ENCODE results near the gene KEAP1.
"Not testable (repeated sequence)": the region's sequence is repeated elsewhere in the genome, so short reads cannot be mapped to it uniquely, and the experiment has no call there.

DNA sequence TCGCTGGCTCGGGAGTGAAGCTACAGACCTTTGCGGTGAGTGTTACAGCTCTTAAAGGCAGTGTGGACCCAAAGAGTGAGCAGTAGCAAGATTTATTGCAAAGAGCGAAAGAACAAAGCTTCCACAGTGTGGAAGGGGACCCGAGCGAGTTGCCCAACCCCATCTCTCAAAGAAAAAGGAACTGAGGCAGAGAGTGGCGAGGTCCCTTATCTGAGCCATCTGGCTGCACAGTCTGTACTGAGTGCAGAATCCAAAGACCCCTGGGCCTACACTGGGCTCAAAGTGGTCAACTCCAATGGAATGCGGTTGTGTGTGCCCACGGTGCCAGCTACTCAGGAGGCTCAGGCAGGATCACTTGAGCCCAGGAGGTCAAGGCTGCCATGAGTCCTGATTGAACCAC lies 35.9 kb upstream of the KEAP1 start:
- not testable (repeated sequence) for TF ChIP-seq YY1 (IDR thresholded peaks at IDR 0.05; ENCODE audit: extremely low read depth, insufficient replicate concordance, low read depth, low read length); EZH2 (IDR thresholded peaks at IDR 0.05); POLR2A (IDR thresholded peaks at IDR 0.05; ENCODE audit: borderline replicate concordance, extremely low read depth, insufficient read depth, insufficient read length); POLR2AphosphoS5 (IDR thresholded peaks at IDR 0.05; ENCODE audit: low read depth, low read length); CEBPB (IDR thresholded peaks at IDR 0.05; ENCODE audit: low read depth); SIN3A (IDR thresholded peaks at IDR 0.05; ENCODE audit: low read depth); ZNF274 (IDR thresholded peaks at IDR 0.05; ENCODE audit: low read depth, low read length); RAD21 (IDR thresholded peaks at IDR 0.05; ENCODE audit: low read depth); REST (IDR thresholded peaks at IDR 0.05; ENCODE audit: low read depth); JUND (IDR thresholded peaks at IDR 0.05); EGR1 (IDR thresholded peaks at IDR 0.05; ENCODE audit: low read depth)
- TF ChIP-seq, protein P1, sequence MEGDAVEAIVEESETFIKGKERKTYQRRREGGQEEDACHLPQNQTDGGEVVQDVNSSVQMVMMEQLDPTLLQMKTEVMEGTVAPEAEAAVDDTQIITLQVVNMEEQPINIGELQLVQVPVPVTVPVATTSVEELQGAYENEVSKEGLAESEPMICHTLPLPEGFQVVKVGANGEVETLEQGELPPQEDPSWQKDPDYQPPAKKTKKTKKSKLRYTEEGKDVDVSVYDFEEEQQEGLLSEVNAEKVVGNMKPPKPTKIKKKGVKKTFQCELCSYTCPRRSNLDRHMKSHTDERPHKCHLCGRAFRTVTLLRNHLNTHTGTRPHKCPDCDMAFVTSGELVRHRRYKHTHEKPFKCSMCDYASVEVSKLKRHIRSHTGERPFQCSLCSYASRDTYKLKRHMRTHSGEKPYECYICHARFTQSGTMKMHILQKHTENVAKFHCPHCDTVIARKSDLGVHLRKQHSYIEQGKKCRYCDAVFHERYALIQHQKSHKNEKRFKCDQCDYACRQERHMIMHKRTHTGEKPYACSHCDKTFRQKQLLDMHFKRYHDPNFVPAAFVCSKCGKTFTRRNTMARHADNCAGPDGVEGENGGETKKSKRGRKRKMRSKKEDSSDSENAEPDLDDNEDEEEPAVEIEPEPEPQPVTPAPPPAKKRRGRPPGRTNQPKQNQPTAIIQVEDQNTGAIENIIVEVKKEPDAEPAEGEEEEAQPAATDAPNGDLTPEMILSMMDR (IDR thresholded peaks at IDR 0.05 in 2 of 3, conservative IDR thresholded peaks at IDR 0.05 in 1 of 3; ENCODE audit: borderline replicate concordance in 1 of 3, insufficient read depth in 1 of 3, low read depth in 2 of 3, low read length in 2 of 3): not testable (repeated sequence)
- TF ChIP-seq, protein P2, sequence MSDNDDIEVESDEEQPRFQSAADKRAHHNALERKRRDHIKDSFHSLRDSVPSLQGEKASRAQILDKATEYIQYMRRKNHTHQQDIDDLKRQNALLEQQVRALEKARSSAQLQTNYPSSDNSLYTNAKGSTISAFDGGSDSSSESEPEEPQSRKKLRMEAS (IDR thresholded peaks at IDR 0.05): not testable (repeated sequence)
